Prostate gland (tissue), 2 donors: ENCODE results near the gene STARD10.

ENCODE experiments used
- POLR2A ChIP-seq: fragments of 450-650 bp; IDR thresholded peaks from one replicate; pipeline ENCODE4 v1.6.1; 2016; ENCODE audit warnings: antibody characterized with exemption, mild to moderate bottlenecking
- POLR2AphosphoS5 ChIP-seq: sonication (generic); formaldehyde crosslinking; IDR thresholded peaks from one replicate; pipeline ENCODE4 v1.6.1; 2017; ENCODE audit warnings: antibody characterized with exemption
- TF ChIP-seq, protein P1 (sequence below), 4 experiments: fragments of 200-600 bp in 2 of 4; fragments of 450-650 bp in 2 of 4; sonication (generic) in 2 of 4; IDR thresholded peaks; 1 replicate in 3 of 4; 2 replicates in 1 of 4; pipeline ENCODE4 v1.5.1; 2016 to 2019; ENCODE audit warnings: antibody characterized with exemption in 4 of 4, mild to moderate bottlenecking in 2 of 4, moderate library complexity in 2 of 4

DNA sequence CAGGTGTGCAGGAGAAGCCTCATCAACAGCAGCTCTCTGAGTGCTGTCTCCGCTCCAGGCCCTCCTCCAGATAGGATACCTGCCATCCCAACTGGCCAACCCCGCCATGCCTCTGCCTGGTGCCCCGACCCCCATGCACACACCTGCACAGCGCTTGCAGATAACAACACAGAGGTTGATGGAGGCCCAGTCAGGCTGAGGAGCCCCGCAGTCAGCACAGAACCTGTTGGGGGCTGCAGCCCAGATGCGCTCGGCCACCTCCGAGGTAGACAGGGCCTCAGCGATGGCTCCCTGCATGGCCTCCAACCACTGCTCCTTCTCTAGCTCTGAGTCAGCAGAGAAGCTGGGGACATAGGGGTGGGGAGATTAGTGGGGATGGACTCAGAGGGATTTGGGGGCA lies 86.8 kb downstream of the STARD10 start:
- TF ChIP-seq, protein P1, sequence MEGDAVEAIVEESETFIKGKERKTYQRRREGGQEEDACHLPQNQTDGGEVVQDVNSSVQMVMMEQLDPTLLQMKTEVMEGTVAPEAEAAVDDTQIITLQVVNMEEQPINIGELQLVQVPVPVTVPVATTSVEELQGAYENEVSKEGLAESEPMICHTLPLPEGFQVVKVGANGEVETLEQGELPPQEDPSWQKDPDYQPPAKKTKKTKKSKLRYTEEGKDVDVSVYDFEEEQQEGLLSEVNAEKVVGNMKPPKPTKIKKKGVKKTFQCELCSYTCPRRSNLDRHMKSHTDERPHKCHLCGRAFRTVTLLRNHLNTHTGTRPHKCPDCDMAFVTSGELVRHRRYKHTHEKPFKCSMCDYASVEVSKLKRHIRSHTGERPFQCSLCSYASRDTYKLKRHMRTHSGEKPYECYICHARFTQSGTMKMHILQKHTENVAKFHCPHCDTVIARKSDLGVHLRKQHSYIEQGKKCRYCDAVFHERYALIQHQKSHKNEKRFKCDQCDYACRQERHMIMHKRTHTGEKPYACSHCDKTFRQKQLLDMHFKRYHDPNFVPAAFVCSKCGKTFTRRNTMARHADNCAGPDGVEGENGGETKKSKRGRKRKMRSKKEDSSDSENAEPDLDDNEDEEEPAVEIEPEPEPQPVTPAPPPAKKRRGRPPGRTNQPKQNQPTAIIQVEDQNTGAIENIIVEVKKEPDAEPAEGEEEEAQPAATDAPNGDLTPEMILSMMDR (IDR thresholded peaks at IDR 0.05) = no peak
- TF ChIP-seq POLR2A = no peak
- no peak for TF ChIP-seq POLR2AphosphoS5
